ENCODE measurements around the gene ERGIC2. TPM values are rescaled to one million over a fixed set of nuclear protein-coding genes. Genes with fewer than 3 reads are reported as not detected.

The ERGIC2 gene
- total and polyA plus RNA-seq, 2 of the 13 experiments (the other 11 are each of a cell fraction or from before 2014, with no cell fraction given), result 32.6 to 73.5 TPM

DNA sequence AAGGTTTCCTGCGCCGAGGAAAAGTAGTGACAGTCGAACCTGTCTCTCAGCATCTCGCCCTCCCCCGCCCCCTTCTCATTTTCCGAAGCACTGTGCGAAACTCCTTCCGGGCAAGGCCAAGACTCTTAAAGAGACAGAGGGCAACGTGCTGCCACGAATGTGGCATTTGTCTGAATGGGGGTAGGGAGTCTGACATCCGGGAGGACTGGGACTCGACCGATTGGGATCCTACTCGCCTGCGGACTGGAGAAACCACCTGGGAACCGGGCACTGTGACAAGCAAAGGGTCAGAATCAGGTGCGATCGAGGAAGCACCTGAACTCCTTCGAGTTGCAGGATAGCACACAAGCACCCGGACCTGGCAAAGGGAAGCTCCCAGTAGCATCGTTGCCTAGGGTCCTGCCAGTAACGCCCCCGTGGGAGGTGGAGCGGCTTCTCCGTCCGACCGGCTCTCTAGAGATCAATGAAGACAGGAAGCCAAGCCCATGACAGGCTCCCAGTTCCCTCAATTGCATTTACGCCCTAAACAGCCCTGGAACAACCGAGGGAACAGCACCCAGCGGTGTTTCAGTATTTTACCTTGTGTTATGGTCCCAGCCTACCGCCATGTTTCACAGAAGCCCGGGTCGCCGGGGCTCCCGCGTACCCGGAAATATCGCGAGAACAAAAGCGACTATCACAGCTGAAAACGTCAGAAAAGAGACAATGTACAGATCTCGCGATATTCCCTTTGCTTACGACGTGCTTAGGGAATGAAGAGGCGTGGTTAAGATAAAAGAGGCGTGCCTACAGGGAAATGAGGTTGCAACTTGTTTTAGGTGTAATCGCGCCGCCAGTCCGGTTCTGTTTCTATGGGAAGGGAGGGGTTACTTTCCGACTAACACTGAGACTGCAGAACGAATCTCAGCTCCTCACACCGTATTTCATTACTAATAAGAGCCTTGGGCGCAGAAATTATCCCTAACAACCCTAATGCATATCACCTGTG lies at the start of gene ERGIC2 (continued):
- peak; percentile 57; the same call in 1 of the 2 replicates for TF ChIP-seq TFDP1 (CRISPR knock-in tag; IDR thresholded peaks at IDR 0.05; ENCODE audit: borderline replicate concordance)
- TF ChIP-seq HMG20A (CRISPR knock-in tag; IDR thresholded peaks at IDR 0.05; ENCODE audit: borderline replicate concordance), result 0 out of 2 replicates have a peak, but pooled peaks have one; percentile 19
- no peak for TF ChIP-seq ATF3 (CRISPR knock-in tag; IDR thresholded peaks at IDR 0.05)
- TF ChIP-seq TMF1 (CRISPR knock-in tag; IDR thresholded peaks at IDR 0.05; ENCODE audit: low read depth), result no peak
- TF ChIP-seq ZBTB20 (CRISPR knock-in tag; IDR thresholded peaks at IDR 0.05; ENCODE audit: borderline replicate concordance, low read depth), result 0 out of 2 replicates have a peak, but pooled peaks have one; percentile 30
- TF ChIP-seq TEAD2 (CRISPR knock-in tag; IDR thresholded peaks at IDR 0.05), result no peak
- peak; percentile 61 for TF ChIP-seq TEAD3 (CRISPR knock-in tag; optimal IDR thresholded peaks at IDR 0.05; ENCODE audit: borderline replicate concordance)
- no peak for TF ChIP-seq TBX3 (IDR thresholded peaks at IDR 0.05; ENCODE audit: borderline replicate concordance)
- TF ChIP-seq, protein P1, sequence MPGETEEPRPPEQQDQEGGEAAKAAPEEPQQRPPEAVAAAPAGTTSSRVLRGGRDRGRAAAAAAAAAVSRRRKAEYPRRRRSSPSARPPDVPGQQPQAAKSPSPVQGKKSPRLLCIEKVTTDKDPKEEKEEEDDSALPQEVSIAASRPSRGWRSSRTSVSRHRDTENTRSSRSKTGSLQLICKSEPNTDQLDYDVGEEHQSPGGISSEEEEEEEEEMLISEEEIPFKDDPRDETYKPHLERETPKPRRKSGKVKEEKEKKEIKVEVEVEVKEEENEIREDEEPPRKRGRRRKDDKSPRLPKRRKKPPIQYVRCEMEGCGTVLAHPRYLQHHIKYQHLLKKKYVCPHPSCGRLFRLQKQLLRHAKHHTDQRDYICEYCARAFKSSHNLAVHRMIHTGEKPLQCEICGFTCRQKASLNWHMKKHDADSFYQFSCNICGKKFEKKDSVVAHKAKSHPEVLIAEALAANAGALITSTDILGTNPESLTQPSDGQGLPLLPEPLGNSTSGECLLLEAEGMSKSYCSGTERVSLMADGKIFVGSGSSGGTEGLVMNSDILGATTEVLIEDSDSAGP (CRISPR knock-in tag; IDR thresholded peaks at IDR 0.05; ENCODE audit: borderline replicate concordance), result peak; percentile 99
- no peak for TF ChIP-seq ZNF414 (CRISPR knock-in tag; IDR thresholded peaks at IDR 0.05)
- peak; percentile 59; the same call in 1 of the 2 replicates for TF ChIP-seq SPEN (CRISPR knock-in tag; IDR thresholded peaks at IDR 0.05; ENCODE audit: low read depth)
- TF ChIP-seq SIN3A (IDR thresholded peaks at IDR 0.05; ENCODE audit: borderline replicate concordance, low read depth, low read length), result peak; percentile 76; the same call in 1 of the 2 replicates
- peak; percentile 94 for TF ChIP-seq KDM5A (IDR thresholded peaks at IDR 0.05; ENCODE audit: borderline replicate concordance, low read length)
- TF ChIP-seq POLR2AphosphoS5 (IDR thresholded peaks at IDR 0.05; ENCODE audit: low read depth, low read length), result peak; percentile 74
- TF ChIP-seq, protein P2, sequence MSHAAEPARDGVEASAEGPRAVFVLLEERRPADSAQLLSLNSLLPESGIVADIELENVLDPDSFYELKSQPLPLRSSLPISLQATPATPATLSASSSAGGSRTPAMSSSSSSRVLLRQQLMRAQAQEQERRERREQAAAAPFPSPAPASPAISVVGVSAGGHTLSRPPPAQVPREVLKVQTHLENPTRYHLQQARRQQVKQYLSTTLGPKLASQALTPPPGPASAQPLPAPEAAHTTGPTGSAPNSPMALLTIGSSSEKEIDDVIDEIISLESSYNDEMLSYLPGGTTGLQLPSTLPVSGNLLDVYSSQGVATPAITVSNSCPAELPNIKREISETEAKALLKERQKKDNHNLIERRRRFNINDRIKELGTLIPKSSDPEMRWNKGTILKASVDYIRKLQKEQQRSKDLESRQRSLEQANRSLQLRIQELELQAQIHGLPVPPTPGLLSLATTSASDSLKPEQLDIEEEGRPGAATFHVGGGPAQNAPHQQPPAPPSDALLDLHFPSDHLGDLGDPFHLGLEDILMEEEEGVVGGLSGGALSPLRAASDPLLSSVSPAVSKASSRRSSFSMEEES (CRISPR knock-in tag; IDR thresholded peaks at IDR 0.05), result peak; percentile 36; the same call in 1 of the 2 replicates
- no peak for TF ChIP-seq ZMYM2 (CRISPR knock-in tag; IDR thresholded peaks at IDR 0.05)
- no peak for TF ChIP-seq TCF7L2 (IDR thresholded peaks at IDR 0.05; ENCODE audit: low read depth, low read length)
- TF ChIP-seq KAT8 (CRISPR knock-in tag; IDR thresholded peaks at IDR 0.05), result peak; percentile 94
- TF ChIP-seq ZNF138 (CRISPR knock-in tag; IDR thresholded peaks at IDR 0.05; ENCODE audit: low read depth), result no peak
- TF ChIP-seq ZSCAN29 (CRISPR knock-in tag; conservative IDR thresholded peaks at IDR 0.05), result 0 out of 2 replicates have a peak, but pooled peaks have one; percentile 25
- no peak for TF ChIP-seq FOXA1 (IDR thresholded peaks at IDR 0.05)
- TF ChIP-seq FOXA1 (CRISPR knock-in tag; IDR thresholded peaks at IDR 0.05), result no peak
- TF ChIP-seq KDM5B (CRISPR knock-in tag; IDR thresholded peaks at IDR 0.05; ENCODE audit: borderline replicate concordance), result peak; percentile 44; the same call in 1 of the 2 replicates
- 0 out of 2 replicates have a peak, but pooled peaks have one; percentile 16 for TF ChIP-seq ZNF616 (CRISPR knock-in tag; IDR thresholded peaks at IDR 0.05; ENCODE audit: low read depth)
- TF ChIP-seq SAP130 (CRISPR knock-in tag; IDR thresholded peaks at IDR 0.05; ENCODE audit: low read depth), result peak; percentile 65; the same call in 1 of the 2 replicates

All from HepG2 (cell line).